GM08714 (cell line): ENCODE results near the gene KRTDAP.

Experiments
- H3K4me3 ChIP-seq: fragments of 200-500 bp; sonication (Bioruptor generic); 2 replicates; pipeline ENCODE4 v1.5.1; 2014; ENCODE audit warnings: mild to moderate bottlenecking, low read length, inconsistent platforms
- ZNF274 ChIP-seq: IDR thresholded peaks from 2 replicates; pipeline ENCODE4 v1.6.1; 2012; ENCODE audit warnings: mild to moderate bottlenecking, low read depth, low read length

Gene KRTDAP

DNA sequence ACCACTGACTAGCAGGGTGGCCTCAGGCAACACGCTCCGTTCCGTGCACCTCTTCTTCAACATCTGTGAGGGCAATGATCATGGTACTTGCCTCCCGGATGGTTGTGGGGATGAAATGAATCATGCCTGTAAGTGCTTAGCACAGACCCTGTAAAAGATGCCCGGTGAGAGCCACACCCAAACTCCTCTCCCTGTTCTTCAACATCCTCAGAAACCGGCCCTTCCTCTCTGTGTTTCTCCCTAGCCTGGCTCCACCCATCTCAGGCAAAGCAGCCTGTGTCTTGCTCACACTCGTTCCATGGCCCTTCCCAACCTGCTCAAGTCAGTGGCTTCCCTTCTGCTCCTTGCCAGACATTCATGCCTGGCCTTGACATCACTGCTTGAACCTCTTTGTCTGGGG is 29.0 kb upstream of the KRTDAP start:
- TF ChIP-seq ZNF274: no peak
- no peak overlapping the region for H3K4me3 ChIP-seq

DNA sequence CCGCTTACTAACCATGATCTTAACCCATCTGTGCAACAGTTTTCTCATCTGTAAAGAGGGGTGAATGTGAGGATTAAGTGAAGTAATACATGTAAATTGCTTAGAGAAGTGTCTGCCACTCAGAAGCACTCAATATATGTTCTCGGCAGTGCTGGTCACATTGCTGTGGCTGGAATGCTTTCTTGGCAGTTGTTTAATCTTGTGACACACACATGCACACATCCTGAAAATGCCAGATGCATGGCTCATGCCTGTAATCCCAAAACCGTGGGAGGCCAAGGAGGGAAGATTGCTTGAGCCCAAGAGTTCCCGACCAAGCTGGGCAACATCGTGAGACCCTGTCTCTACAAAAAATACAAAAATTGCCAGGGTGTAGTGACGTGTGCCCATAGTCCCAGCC is 28.0 kb upstream of the KRTDAP start:
- TF ChIP-seq ZNF274: no peak
- no peak overlapping the region for H3K4me3 ChIP-seq

DNA sequence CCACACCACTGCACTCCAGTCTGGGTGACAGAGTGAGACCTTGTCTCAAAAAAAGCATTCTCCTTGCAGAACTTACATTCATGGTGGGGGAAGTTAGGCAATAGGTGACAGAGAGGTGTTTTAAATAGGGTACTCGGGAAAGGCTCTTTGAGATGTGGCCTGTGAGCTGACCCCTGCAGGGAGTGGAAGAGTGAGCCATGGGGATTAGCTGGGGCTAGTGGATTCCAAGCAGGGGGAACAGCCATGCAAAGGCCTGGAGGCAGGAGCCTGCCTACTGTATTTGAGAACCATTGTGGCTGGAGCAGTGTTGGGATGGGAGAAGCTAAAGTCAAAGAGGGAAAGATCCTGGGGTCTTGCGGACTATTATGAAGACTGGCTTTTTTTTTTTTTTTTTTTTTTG is 27.1 kb upstream of the KRTDAP start:
- H3K4me3 ChIP-seq: no peak overlapping the region
- TF ChIP-seq ZNF274: no peak

- TF ChIP-seq ZNF274: no peak
- H3K4me3 ChIP-seq: no peak overlapping the region
Observed at GRCh38 chr19:35516310-35516709, 26.0 kb upstream of the KRTDAP start.

GRCh38 chr19:35514282-35514809 is 24.1 kb upstream of the KRTDAP start:
- no peak overlapping the region for H3K4me3 ChIP-seq
- no peak for TF ChIP-seq ZNF274

- H3K4me3 ChIP-seq: no peak within 1 kb of the TSS
Observed at GRCh38 chr19:35513628-35514281, 23.5 kb upstream of the KRTDAP start, which contains the start of gene DMKN. TSS of gene DMKN (minus strand) at chr19:35513649. CDS start at chr19:35513475, 174 bp downstream.

DNA sequence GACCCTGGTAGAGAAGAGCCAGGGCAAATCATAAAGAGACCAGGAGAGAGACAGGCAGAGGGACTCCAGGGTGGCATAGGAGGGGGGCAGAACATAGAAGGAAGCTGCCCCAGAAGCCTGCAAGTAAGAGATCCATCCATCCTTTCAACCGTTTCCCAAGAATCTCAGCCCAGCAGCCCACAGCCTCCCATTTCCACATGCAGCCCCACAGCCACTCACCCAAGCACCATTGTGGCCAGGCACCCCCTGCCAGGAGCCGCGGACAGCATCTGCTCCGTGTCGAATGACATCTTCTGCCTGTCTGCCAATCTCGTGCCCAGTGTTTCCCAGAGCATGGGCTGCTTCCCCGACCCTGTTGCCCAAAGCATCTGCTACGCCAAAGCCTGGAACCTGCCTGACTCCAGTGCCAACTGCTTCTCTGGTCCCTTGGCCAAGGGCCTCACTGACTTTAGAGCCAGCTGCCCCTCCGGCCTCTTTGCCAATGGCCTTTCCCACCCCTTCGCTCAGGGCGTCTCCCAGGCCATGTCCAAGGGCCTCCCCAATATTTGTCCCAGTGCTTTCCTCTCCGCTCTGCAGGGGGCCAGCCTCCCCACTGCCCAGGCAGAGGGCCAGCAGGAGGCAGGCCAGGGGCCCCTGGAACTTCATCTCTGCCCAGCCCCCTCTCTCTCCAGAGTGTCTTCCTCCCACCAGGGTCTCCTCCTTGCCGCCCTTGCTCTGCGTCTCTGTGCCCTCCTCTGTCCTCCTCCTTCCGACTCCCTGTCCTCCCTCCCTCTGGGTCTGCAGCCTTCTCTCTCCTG is 22.8 kb upstream of the KRTDAP start:
- TF ChIP-seq ZNF274: no peak
- H3K4me3 ChIP-seq: no peak overlapping the region

More at GRCh38 chr19:35513628-35514281, 23.5 kb upstream of the KRTDAP start, which contains the start of gene DMKN:
- TF ChIP-seq ZNF274: no peak

- no peak for TF ChIP-seq ZNF274
- H3K4me3 ChIP-seq: no peak overlapping the region
Observed at GRCh38 chr19:35511337-35511736, 21.1 kb upstream of the KRTDAP start.

DNA sequence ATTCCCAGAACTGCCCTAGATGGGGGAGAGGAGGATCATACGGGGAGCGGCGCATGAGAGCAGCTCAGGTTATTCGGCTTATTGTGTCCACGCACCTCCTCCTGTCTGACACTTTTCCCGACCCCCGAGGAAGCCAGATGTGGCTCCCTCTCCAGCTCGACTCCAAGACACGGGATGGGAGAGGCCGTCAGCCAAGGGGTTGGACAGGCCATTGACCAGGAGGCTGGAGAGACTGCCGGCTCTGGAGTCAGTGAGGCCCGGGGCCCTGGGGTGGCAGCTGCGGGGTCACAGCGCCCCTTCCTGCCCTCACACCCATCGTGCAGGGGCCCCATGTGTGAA is 20.3 kb upstream of the KRTDAP start:
- no peak overlapping the region for H3K4me3 ChIP-seq
- TF ChIP-seq ZNF274: no peak

GRCh38 chr19:35509861-35510625 is 19.8 kb upstream of the KRTDAP start:
- peak overlapping the region; percentile 38 for H3K4me3 ChIP-seq
- no peak for TF ChIP-seq ZNF274

DNA sequence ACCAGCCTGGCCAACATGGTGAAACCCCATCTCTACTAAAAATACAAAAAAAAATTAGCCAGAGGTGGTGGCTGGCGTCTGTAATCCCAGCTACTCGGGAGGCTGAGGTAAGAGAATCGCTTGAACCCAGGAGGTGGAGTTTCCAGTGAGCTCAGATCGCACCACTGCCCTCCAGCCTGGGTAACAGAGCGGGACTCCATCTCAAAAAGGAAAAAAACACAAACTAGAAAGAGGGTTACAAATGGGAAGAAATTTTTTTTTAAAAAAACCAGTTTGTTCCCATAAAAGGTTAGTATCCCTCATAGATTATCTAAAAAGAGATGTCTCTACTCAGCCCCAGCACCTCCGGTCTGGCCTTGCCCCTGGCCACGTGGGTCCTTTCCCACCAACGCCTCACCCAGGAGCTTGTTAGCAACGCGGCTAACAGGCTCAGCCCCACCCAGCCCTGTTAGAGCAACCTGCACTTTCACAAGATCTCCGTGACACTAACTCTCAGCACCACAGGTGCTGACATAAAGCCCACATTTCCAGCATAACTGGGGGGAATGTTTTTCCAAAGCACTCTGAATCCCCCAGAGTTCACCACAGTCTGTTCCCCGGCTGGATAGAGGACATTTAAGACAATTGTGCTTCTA is 18.9 kb upstream of the KRTDAP start:
- no peak for TF ChIP-seq ZNF274
- H3K4me3 ChIP-seq: peak overlapping the region; percentile 38

DNA sequence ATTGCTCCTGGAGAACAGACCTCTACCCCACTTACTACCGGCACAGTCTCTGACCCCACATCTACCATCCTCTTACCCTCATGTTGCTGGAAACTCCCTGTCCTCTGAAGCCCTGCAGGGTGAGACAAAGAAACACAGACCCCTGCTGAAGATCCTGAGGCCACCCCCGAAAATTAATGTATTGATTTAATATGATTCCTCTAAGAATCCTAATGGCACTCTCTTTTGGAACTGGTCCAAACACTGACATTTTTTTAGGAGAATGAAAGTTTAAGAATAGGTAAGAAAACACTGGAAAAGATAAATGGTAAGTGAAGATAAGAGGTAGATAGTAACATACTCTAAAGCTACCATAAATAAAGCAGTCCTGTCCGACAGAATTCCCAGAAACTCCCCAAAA is 17.9 kb upstream of the KRTDAP start:
- H3K4me3 ChIP-seq: no peak overlapping the region
- TF ChIP-seq ZNF274: no peak

- no peak for TF ChIP-seq ZNF274
- no peak overlapping the region for H3K4me3 ChIP-seq
Observed at GRCh38 chr19:35507561-35507960, 17.3 kb upstream of the KRTDAP start.

GRCh38 chr19:35506011-35506410 is 15.7 kb upstream of the KRTDAP start:
- no peak overlapping the region for H3K4me3 ChIP-seq
- TF ChIP-seq ZNF274: no peak
